Globus pallidus (tissue), 1 donor: Measurements from ENCODE around the gene HDAC4.

ENCODE experiments used
- DNase-seq: peaks from one replicate; pipeline ENCODE4 v3.0.0-alpha.2; 2015; ENCODE audit warnings: low spot score

The HDAC4 gene

GRCh38 chr2:239267288-239267951 is 133.4 kb downstream of the HDAC4 start:
- DNase-seq: peak; percentile 32

GRCh38 chr2:239266779-239267287 is 134.0 kb downstream of the HDAC4 start:
- no peak for DNase-seq

GRCh38 chr2:239266434-239266766 is 134.4 kb downstream of the HDAC4 start:
- DNase-seq: no peak

- no peak for DNase-seq
These were observed 135.0 kb downstream of the HDAC4 start for GRCh38 chr2:239265681-239266433.

- no peak for DNase-seq
These were observed 135.8 kb downstream of the HDAC4 start for GRCh38 chr2:239264838-239265651.

GRCh38 chr2:239264492-239264837 is 136.4 kb downstream of the HDAC4 start:
- DNase-seq: no peak

- no peak for DNase-seq
These were observed 136.9 kb downstream of the HDAC4 start for GRCh38 chr2:239263669-239264491.

GRCh38 chr2:239263231-239263630 is 137.6 kb downstream of the HDAC4 start:
- no peak for DNase-seq

GRCh38 chr2:239262484-239263230 is 138.2 kb downstream of the HDAC4 start:
- DNase-seq: no peak

GRCh38 chr2:239261796-239262483 is 138.9 kb downstream of the HDAC4 start:
- no peak for DNase-seq

- no peak for DNase-seq
These were observed 139.5 kb downstream of the HDAC4 start for GRCh38 chr2:239261356-239261755.

GRCh38 chr2:239260546-239261327 is 140.1 kb downstream of the HDAC4 start:
- no peak for DNase-seq

GRCh38 chr2:239259603-239260298 is 141.1 kb downstream of the HDAC4 start:
- no peak for DNase-seq

GRCh38 chr2:239259173-239259572 is 141.6 kb downstream of the HDAC4 start:
- no peak for DNase-seq

GRCh38 chr2:239258248-239258647 is 142.6 kb downstream of the HDAC4 start:
- DNase-seq: no peak

GRCh38 chr2:239257511-239257937 is 143.3 kb downstream of the HDAC4 start:
- no peak for DNase-seq

GRCh38 chr2:239256350-239256743 is 144.5 kb downstream of the HDAC4 start:
- DNase-seq: no peak

- DNase-seq: peak; percentile 47
These were observed 145.0 kb downstream of the HDAC4 start for GRCh38 chr2:239255628-239256349.
